ENCODE data around the gene ZNF837.

ZNF837 gene

GRCh38 chr19:58368561-58369360 is 12.1 kb downstream of the ZNF837 start:
- ATAC-seq (ENCODE audit: low read depth), result no peak
- no peak for DNase-seq (ENCODE audit: low spot score in 2 of 2)
- Mint-ChIP-seq H3K9me3 (no peaks in the 10 kb centered on the region), H3K36me3 (peaks cover 3% of the 10 kb centered on the region), H3K27me3 (no peaks in the 10 kb centered on the region), H3K4me1 (peaks cover 4% of the 10 kb centered on the region), H3K4me3 (no peak overlapping the region), H3K27ac (no peak overlapping the region)

DNA sequence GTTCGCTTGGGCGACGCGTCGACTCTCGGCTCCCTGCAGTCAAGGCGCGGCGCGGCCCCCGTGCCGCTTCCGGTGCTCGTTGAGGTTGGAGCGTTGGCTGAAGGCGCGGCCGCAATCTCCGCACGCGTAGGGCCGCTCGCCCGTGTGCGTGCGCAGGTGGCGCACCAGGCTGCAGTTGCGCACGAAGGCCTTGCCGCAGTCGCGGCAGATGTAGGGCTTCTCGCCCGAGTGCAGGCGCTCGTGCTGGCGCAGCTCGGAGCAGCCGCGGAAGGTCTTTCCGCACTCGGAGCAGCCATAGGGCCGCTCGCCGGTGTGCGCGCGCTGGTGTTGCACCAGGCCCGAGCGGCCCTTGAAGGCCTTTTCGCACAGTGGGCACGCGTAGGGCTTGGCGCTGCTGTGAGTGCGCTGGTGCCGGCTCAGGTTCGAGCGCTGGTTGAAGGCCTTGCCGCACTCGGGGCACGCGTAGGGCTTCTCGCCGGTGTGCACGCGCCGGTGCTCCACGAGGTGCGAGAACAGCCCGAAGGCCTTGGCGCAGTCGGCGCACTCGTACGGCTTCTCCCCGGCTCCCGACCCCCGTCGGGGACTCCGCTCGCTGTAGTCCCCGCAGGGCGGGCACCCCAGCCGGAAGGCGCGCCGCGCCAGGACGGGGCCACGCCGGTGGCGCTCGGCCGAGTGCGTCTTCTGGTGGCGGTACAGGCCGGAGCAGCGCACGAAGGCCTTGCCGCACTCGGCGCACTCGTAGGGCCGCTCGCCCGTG is 13.0 kb downstream of the ZNF837 start:
- DNase-seq (ENCODE audit: low spot score in 2 of 2), result no peak
- Mint-ChIP-seq H3K4me1 (peaks cover 4% of the 10 kb centered on the region), H3K9me3 (no peaks in the 10 kb centered on the region), H3K4me3 (no peak overlapping the region), H3K27me3 (no peaks in the 10 kb centered on the region), H3K27ac (no peak overlapping the region), H3K36me3 (peaks cover 3% of the 10 kb centered on the region)
- ATAC-seq (ENCODE audit: low read depth), result no peak

DNA sequence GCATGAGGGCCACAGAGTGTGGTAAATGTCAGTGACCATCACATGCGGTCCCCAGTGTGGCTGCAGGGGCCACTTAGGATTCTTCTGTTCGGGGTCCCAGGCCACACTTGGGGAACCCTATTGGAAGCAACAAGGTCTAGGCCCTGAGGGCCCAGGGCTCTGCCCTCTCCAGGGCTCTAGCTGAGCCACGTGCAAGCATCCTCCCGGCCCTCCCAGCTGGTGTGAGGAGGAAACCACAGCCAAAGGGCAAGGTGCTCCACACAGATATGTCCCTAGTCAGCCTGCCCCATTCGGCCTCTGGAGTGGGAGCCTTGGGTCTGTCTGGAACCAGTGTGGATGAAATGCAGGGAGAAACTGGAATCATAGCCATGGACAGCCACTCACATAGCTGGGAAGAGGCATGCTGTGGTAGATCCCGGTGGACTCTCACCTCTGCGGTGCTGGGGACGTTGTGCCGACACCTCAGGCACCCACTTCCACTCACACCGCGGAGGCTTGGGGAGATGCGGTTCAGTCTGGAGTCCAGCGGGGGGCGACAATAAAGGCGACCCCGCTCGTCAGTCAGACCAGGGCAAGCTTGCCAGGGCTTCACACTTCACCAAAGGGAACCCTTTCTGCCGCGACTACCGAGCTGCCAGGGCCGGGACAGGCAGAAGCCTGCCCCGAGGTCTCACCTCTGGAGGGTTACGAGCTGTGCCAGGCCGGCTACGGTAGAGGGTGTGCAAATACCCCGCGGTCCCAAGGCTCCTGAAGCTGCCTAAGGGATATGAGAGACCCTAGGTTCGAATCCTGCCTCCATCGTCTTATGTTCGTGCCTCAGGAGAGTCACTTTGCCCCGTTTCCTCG is 14.0 kb downstream of the ZNF837 start:
- H3K4me3 Mint-ChIP-seq, result no peak overlapping the region
- H3K27me3 Mint-ChIP-seq, result no peaks in the 10 kb centered on the region
- DNase-seq (ENCODE audit: low spot score in 2 of 2) (no peak), ATAC-seq (ENCODE audit: low read depth) (no peak)
- H3K4me1 Mint-ChIP-seq, result peaks cover 9% of the 10 kb centered on the region
- H3K27ac Mint-ChIP-seq, result no peak overlapping the region
- peaks cover 3% of the 10 kb centered on the region for H3K36me3 Mint-ChIP-seq
- no peaks in the 10 kb centered on the region for H3K9me3 Mint-ChIP-seq

DNA sequence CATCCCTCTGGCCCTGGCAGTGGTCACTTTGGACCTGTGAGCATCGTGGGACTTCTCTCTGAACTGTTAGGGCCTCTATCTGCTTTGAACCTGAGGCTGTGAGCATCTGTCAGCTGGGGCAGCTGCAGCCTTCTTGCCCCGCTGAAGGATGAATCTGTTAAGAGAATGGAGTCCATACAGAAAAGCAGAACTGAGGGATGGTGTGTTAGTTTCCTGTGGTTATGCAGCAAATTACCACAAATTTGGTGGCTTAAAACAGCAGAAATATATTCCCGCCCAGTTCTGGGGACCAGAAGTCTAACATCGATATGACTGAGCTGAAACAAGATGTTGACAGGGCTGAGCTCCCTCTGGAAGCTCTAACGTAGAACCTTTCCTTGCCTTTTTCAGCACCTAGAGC is 16.7 kb downstream of the ZNF837 start:
- DNase-seq (ENCODE audit: low spot score in 2 of 2), result peak in 1 of 2 donors; percentile 29
- ATAC-seq (ENCODE audit: low read depth), result peak; percentile 8
- no peaks in the 10 kb centered on the region for H3K27me3 Mint-ChIP-seq
- no peaks in the 10 kb centered on the region for H3K9me3 Mint-ChIP-seq
- peaks cover 10% of the 10 kb centered on the region for H3K4me1 Mint-ChIP-seq
- H3K4me3 Mint-ChIP-seq, result peak overlapping the region; percentile 59
- H3K36me3 Mint-ChIP-seq, result no peaks in the 10 kb centered on the region
- H3K27ac Mint-ChIP-seq, result peak overlapping the region; percentile 60

GRCh38 chr19:58362272-58362994 is 18.4 kb downstream of the ZNF837 start, which contains the start of gene ZNF497:
Gene ZNF497, minus strand, starts transcription at chr19:58362751. Its CDS starts 5,116 bp downstream, at chr19:58357635.
- Mint-ChIP-seq H3K27me3 (no peaks in the 10 kb centered on the region), H3K4me3 (peak within 1 kb of the TSS; percentile 91), H3K9me3 (no peaks in the 10 kb centered on the region), H3K27ac (peak within 1 kb of the TSS; percentile 91), H3K36me3 (no peaks in the 10 kb centered on the region), H3K4me1 (peaks cover 12% of the 10 kb centered on the region)
- ATAC-seq (ENCODE audit: low read depth) (peak; percentile 85), DNase-seq (ENCODE audit: low spot score in 2 of 2) (peak; percentile 97)

GRCh38 chr19:58361900-58362271 is 18.9 kb downstream of the ZNF837 start:
- Mint-ChIP-seq H3K4me1 (peaks cover 12% of the 10 kb centered on the region), H3K36me3 (no peaks in the 10 kb centered on the region), H3K27ac (peak overlapping the region; percentile 91), H3K27me3 (no peaks in the 10 kb centered on the region), H3K4me3 (peak overlapping the region; percentile 91), H3K9me3 (no peaks in the 10 kb centered on the region)
- DNase-seq (ENCODE audit: low spot score in 2 of 2), result no peak
- no peak for ATAC-seq (ENCODE audit: low read depth)

DNA sequence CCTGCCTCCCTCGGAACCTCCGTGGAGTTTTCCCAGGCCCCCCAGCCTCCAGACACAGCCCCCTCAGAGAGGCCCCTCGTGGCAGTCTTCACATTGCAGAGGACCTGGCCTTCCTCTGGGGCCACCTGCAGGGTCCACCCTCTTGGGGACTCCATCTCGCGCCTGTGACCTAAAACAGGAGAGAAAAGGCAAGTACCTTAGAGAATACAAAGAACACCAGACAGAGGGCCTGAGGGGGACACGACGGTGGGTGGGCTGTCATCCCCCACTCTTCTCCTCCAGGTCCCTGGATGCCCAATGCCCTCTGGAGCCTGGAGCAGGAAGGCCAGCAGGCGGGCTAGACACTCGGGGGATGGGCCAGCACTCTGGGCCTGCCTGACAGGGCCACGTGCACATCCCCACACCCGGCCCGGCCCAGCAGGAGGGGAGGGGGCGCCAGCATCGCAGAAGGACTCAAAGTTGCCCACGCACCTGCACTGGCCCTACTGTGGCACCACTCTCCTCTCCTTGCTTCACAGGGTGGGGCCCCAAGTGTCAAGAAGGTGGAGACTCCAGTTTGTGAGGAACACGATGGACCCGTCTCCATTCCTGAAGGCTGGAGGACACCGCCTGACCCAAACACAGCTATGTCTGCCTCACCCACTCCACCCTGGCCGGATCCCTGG is 23.2 kb downstream of the ZNF837 start:
- Mint-ChIP-seq H3K4me3 (peak overlapping the region; percentile 52), H3K27ac (no peak overlapping the region), H3K4me1 (peaks cover 5% of the 10 kb centered on the region), H3K27me3 (no peaks in the 10 kb centered on the region), H3K36me3 (no peaks in the 10 kb centered on the region), H3K9me3 (no peaks in the 10 kb centered on the region)
- ATAC-seq (ENCODE audit: low read depth) (no peak), DNase-seq (ENCODE audit: low spot score in 2 of 2) (no peak)

GRCh38 chr19:58356766-58357480 is 23.9 kb downstream of the ZNF837 start:
- Mint-ChIP-seq H3K9me3 (no peaks in the 10 kb centered on the region), H3K36me3 (peaks cover 3% of the 10 kb centered on the region), H3K27me3 (no peaks in the 10 kb centered on the region), H3K4me3 (peak overlapping the region; percentile 68), H3K4me1 (peaks cover 4% of the 10 kb centered on the region), H3K27ac (no peak overlapping the region)
- peak; percentile 19 for ATAC-seq (ENCODE audit: low read depth)
- no peak for DNase-seq (ENCODE audit: low spot score in 2 of 2)

DNA sequence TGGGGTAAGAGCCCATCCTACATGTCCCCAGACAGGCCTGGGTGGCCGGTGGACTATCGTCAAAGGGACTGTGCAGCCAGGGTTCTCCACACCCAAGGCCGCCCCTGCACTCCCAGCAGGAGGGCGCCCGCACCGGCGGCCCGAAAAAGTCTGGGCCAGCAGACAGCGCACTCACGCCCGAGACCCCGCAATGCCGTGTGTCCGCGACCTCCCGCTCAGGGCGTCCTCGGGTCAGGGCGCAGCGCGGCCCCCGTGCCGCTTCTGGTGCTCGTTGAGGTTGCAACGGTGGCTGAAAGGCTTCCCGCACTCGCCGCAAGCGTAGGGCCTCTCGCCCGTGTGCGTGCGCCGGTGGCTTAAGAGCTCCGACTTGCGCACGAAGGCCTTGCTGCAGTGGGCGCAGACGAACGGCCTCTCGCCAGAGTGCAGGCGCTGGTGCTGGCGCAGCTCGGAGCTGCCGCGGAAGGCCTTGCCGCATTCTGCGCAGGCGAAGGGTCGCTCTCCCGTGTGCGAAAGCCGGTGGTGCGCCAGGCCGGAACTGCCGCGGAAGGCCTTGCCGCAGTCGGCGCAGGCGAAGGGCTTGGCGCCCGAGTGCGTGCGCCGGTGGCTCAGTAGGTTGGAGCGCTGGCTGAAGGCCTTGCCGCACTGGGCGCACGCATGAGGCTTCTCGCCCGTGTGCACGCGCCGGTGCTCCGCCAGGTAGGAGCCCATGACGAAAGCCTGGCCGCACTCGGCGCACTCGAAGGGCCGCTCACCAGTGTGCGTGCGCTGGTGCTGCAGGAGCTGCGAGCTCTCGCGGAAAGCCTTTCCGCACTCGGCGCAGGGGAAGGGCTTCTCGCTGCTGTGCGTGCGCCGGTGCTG is 24.7 kb downstream of the ZNF837 start:
- ATAC-seq (ENCODE audit: low read depth), result peak; percentile 68
- peak; percentile 20 to 33 for DNase-seq (ENCODE audit: low spot score in 2 of 2)
- Mint-ChIP-seq H3K27ac (no peak overlapping the region), H3K4me1 (peaks cover 2% of the 10 kb centered on the region), H3K27me3 (no peaks in the 10 kb centered on the region), H3K9me3 (no peaks in the 10 kb centered on the region), H3K4me3 (peak overlapping the region; percentile 68), H3K36me3 (peaks cover 5% of the 10 kb centered on the region)

DNA sequence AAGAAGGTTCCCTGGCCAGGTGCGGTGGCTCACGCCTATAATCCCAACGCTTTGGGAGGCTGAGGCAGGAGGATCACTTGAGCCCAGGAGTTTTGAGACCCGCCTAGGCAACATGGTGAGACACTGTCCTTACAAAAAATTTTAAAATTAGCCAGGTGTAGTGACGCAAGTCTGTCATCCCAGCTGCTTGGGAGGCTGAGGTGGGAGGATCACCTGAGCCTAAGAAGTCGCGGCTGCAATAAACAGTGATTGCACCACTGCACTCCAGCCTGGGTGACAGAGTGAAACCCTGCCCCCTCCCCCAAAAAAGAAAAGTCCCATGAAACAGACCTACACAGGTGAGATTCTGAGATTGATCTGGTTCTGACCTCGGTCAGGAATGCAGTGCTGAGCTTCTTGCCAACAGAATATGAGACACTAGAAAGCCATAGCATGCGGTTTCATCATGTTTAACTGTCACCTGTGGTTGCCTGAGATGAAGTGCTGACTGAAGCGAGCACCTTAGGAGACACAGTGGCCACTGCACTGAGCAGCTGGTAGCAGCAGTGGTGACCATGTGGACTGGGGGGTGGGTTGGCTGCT is 25.5 kb downstream of the ZNF837 start:
- no peak for DNase-seq (ENCODE audit: low spot score in 2 of 2)
- Mint-ChIP-seq H3K27me3 (no peaks in the 10 kb centered on the region), H3K27ac (no peak overlapping the region), H3K36me3 (peaks cover 8% of the 10 kb centered on the region), H3K4me3 (peak overlapping the region; percentile 43), H3K4me1 (peaks cover 4% of the 10 kb centered on the region), H3K9me3 (no peaks in the 10 kb centered on the region)
- no peak for ATAC-seq (ENCODE audit: low read depth)

- H3K4me3 Mint-ChIP-seq, result no peak overlapping the region
- no peaks in the 10 kb centered on the region for H3K27me3 Mint-ChIP-seq
- DNase-seq (ENCODE audit: low spot score in 2 of 2) (no peak), ATAC-seq (ENCODE audit: low read depth) (no peak)
- peaks cover 10% of the 10 kb centered on the region for H3K36me3 Mint-ChIP-seq
- peaks cover 2% of the 10 kb centered on the region for H3K9me3 Mint-ChIP-seq
- H3K27ac Mint-ChIP-seq, result no peak overlapping the region
- peaks cover 6% of the 10 kb centered on the region for H3K4me1 Mint-ChIP-seq
Measured at GRCh38 chr19:58354478-58355030, 26.3 kb downstream of the ZNF837 start.
